ENCODE data around the gene CFAP20.

CFAP20 gene

GRCh38 chr16:58099956-58100300, 29.3 kb downstream of the CFAP20 start:
- no peak for TF ChIP-seq EZH2phosphoT487 (conservative IDR thresholded peaks at IDR 0.05; ENCODE audit: low read length)
- TF ChIP-seq CTCF (IDR thresholded peaks at IDR 0.05; ENCODE audit: insufficient read depth, low read length, poor library complexity, severe bottlenecking): no peak
- H3K9me2 ChIP-seq (replicated peaks; ENCODE audit: insufficient read depth, low read length): no peaks in the 10 kb centered on the region
- no peak overlapping the region for H3K4me2 ChIP-seq (ENCODE audit: low read depth, low read length, poor library complexity, severe bottlenecking)
- no peak overlapping the region for H3K27ac ChIP-seq (ENCODE audit: low read depth, low read length)
- H3K79me2 ChIP-seq (ENCODE audit: insufficient read depth, low read length): no peaks in the 10 kb centered on the region
- no peaks in the 10 kb centered on the region for H3K27me3 ChIP-seq (ENCODE audit: low read length)
- no peak overlapping the region for H3K4me3 ChIP-seq (ENCODE audit: insufficient read depth, low read length, poor library complexity, severe bottlenecking)
- H4K20me1 ChIP-seq (ENCODE audit: low read depth, low read length): no peaks in the 10 kb centered on the region
- H3K9me3 ChIP-seq (ENCODE audit: insufficient read depth, low read length): no peaks in the 10 kb centered on the region
- H3F3A ChIP-seq (ENCODE audit: insufficient read depth): no peaks in the 10 kb centered on the region
- no peaks in the 10 kb centered on the region for H3K36me3 ChIP-seq (ENCODE audit: low read length)
- no peak overlapping the region for H2AFZ ChIP-seq (ENCODE audit: low read depth, low read length, severe bottlenecking)
- H3K9ac ChIP-seq (ENCODE audit: low read length): no peak overlapping the region

GRCh38 chr16:58099097-58099955, 29.9 kb downstream of the CFAP20 start:
- H3K4me2 ChIP-seq (ENCODE audit: low read depth, low read length, poor library complexity, severe bottlenecking): no peak overlapping the region

GRCh38 chr16:58098207-58099096, 30.7 kb downstream of the CFAP20 start:
- H3K79me2 ChIP-seq (ENCODE audit: insufficient read depth, low read length): no peaks in the 10 kb centered on the region
- H3K4me3 ChIP-seq (ENCODE audit: insufficient read depth, low read length, poor library complexity, severe bottlenecking): no peak overlapping the region
- H3K9ac ChIP-seq (ENCODE audit: low read length): no peak overlapping the region
- H3K9me3 ChIP-seq (ENCODE audit: insufficient read depth, low read length): no peaks in the 10 kb centered on the region
- no peaks in the 10 kb centered on the region for H4K20me1 ChIP-seq (ENCODE audit: low read depth, low read length)
- no peaks in the 10 kb centered on the region for H3K9me2 ChIP-seq (replicated peaks; ENCODE audit: insufficient read depth, low read length)
- H3F3A ChIP-seq (ENCODE audit: insufficient read depth): no peaks in the 10 kb centered on the region
- H3K27ac ChIP-seq (ENCODE audit: low read depth, low read length): no peak overlapping the region
- H3K36me3 ChIP-seq (ENCODE audit: low read length): no peaks in the 10 kb centered on the region
- H3K4me2 ChIP-seq (ENCODE audit: low read depth, low read length, poor library complexity, severe bottlenecking): no peak overlapping the region
- H3K27me3 ChIP-seq (ENCODE audit: low read length): no peaks in the 10 kb centered on the region
- TF ChIP-seq CTCF (IDR thresholded peaks at IDR 0.05; ENCODE audit: insufficient read depth, low read length, poor library complexity, severe bottlenecking): no peak
- TF ChIP-seq EZH2phosphoT487 (conservative IDR thresholded peaks at IDR 0.05; ENCODE audit: low read length): no peak
- H2AFZ ChIP-seq (ENCODE audit: low read depth, low read length, severe bottlenecking): no peak overlapping the region

More at GRCh38 chr16:58099097-58099955, 29.9 kb downstream of the CFAP20 start:
- no peak overlapping the region for H3K4me3 ChIP-seq (ENCODE audit: insufficient read depth, low read length, poor library complexity, severe bottlenecking)
- no peak overlapping the region for H3K27ac ChIP-seq (ENCODE audit: low read depth, low read length)
- TF ChIP-seq CTCF (IDR thresholded peaks at IDR 0.05; ENCODE audit: insufficient read depth, low read length, poor library complexity, severe bottlenecking) (no peak), EZH2phosphoT487 (conservative IDR thresholded peaks at IDR 0.05; ENCODE audit: low read length) (no peak)
- no peaks in the 10 kb centered on the region for H3K9me3 ChIP-seq (ENCODE audit: insufficient read depth, low read length)
- no peaks in the 10 kb centered on the region for H3F3A ChIP-seq (ENCODE audit: insufficient read depth)
- no peak overlapping the region for H2AFZ ChIP-seq (ENCODE audit: low read depth, low read length, severe bottlenecking)
- no peaks in the 10 kb centered on the region for H3K27me3 ChIP-seq (ENCODE audit: low read length)
- no peaks in the 10 kb centered on the region for H3K36me3 ChIP-seq (ENCODE audit: low read length)
- no peaks in the 10 kb centered on the region for H4K20me1 ChIP-seq (ENCODE audit: low read depth, low read length)
- H3K9ac ChIP-seq (ENCODE audit: low read length): no peak overlapping the region
- no peaks in the 10 kb centered on the region for H3K9me2 ChIP-seq (replicated peaks; ENCODE audit: insufficient read depth, low read length)
- no peaks in the 10 kb centered on the region for H3K79me2 ChIP-seq (ENCODE audit: insufficient read depth, low read length)

Measured in SU-DHL-6 (cell line).